Activated CD8-positive, alpha-beta T cell treated with anti-CD3 and anti-CD28 coated beads for 36 hours (primary cell): Measurements from ENCODE around the gene MAP3K7CL. TPM values are rescaled to one million over a fixed set of nuclear protein-coding genes. Genes with fewer than 3 reads are reported as not detected.

ENCODE experiments used
- ATAC-seq: fragments of 200-7000 bp; cut with Tn5 transposase; one replicate; pipeline ENCODE4 v1.10.0; 2021; ENCODE audit warnings: mild to moderate bottlenecking, moderate library complexity
- CTCF ChIA-PET: fragments of 350-600 bp; sonication (Branson Sonifier 250); formaldehyde crosslinking; loops from one replicate; lab custom pipeline; 2021; ENCODE audit warnings: antibody characterized with exemption; lab: Charles Lee
- POLR2A ChIA-PET: fragments of 350-600 bp; sonication (Branson Sonifier 250); formaldehyde crosslinking; loops from one replicate; lab custom pipeline; 2021; ENCODE audit warnings: antibody characterized with exemption; lab: Charles Lee
- DNase-seq: peaks from one replicate; pipeline ENCODE4 v3.0.0-alpha.2; 2020
- H3K27ac Mint-ChIP-seq: one replicate; pipeline ENCODE4 v1.8.0; 2021; ENCODE audit warnings: mild to moderate bottlenecking, mixed read lengths
- H3K27me3 Mint-ChIP-seq: one replicate; pipeline ENCODE4 v1.8.0; 2021; ENCODE audit warnings: mixed read lengths
- H3K36me3 Mint-ChIP-seq: one replicate; pipeline ENCODE4 v1.8.0; 2021; ENCODE audit warnings: low read depth, mixed read lengths
- H3K4me1 Mint-ChIP-seq: one replicate; pipeline ENCODE4 v1.8.0; 2021; ENCODE audit warnings: low read depth, mixed read lengths
- H3K4me3 Mint-ChIP-seq: one replicate; pipeline ENCODE4 v1.8.0; 2021; ENCODE audit warnings: mild to moderate bottlenecking, moderate library complexity, mixed read lengths
- H3K9me3 Mint-ChIP-seq: one replicate; pipeline ENCODE4 v1.8.0; 2021; ENCODE audit warnings: mixed read lengths
- CTCF ChIP-seq: fragments of 200-600 bp; IDR thresholded peaks from one replicate; pipeline ENCODE4 v1.8.0; 2022; ENCODE audit warnings: antibody characterized with exemption, mild to moderate bottlenecking
- intact Hi-C: fragments of 100-400 bp; cut with micrococcal nuclease; formaldehyde crosslinking; loops from one replicate; pipeline ENCODE4 v1.10.0; 2022
- total RNA-seq, 2 experiments: library from RNA; stranded (reverse); gene quantifications; one replicate each; pipeline ENCODE4 v1.2.3, GENCODE V29; 2021

Gene MAP3K7CL
- total RNA-seq, 2 experiments from 2014 or later, result 3.2 to 4.7 TPM

- intact Hi-C loops, result no loop called here
- no peak overlapping the region for H3K27ac Mint-ChIP-seq
- ATAC-seq, result no peak
- peaks cover 1% of the 10 kb centered on the region for H3K27me3 Mint-ChIP-seq
- POLR2A ChIA-PET, result no interaction called here
- DNase-seq, result no peak
- H3K4me1 Mint-ChIP-seq, result peaks cover 12% of the 10 kb centered on the region
- no peaks in the 10 kb centered on the region for H3K36me3 Mint-ChIP-seq
- CTCF ChIA-PET, result no interaction called here
- no peak overlapping the region for H3K4me3 Mint-ChIP-seq
- peaks cover 9% of the 10 kb centered on the region for H3K9me3 Mint-ChIP-seq
- TF ChIP-seq CTCF, result no peak
Measured at GRCh38 chr21:29207201-29207600, 76.8 kb downstream of the MAP3K7CL start.

- POLR2A ChIA-PET, result no interaction called here
- no peak for TF ChIP-seq CTCF
- ATAC-seq (no peak), DNase-seq (no peak)
- H3K9me3 Mint-ChIP-seq, result peaks cover under 1% of the 10 kb centered on the region
- H3K27ac Mint-ChIP-seq, result no peak overlapping the region
- intact Hi-C loops, result no loop called here
- CTCF ChIA-PET, result interaction anchor here (1.1 kb wide), 1 partner anchor 16 kb away, joined by 3 read pairs; no protein-coding TSS in a partner anchor
- H3K27me3 Mint-ChIP-seq, result peaks cover 1% of the 10 kb centered on the region
- no peak overlapping the region for H3K4me3 Mint-ChIP-seq
- H3K36me3 Mint-ChIP-seq, result no peaks in the 10 kb centered on the region
- H3K4me1 Mint-ChIP-seq, result peaks cover 12% of the 10 kb centered on the region
Measured at GRCh38 chr21:29208044-29208681, 77.7 kb downstream of the MAP3K7CL start.

DNA sequence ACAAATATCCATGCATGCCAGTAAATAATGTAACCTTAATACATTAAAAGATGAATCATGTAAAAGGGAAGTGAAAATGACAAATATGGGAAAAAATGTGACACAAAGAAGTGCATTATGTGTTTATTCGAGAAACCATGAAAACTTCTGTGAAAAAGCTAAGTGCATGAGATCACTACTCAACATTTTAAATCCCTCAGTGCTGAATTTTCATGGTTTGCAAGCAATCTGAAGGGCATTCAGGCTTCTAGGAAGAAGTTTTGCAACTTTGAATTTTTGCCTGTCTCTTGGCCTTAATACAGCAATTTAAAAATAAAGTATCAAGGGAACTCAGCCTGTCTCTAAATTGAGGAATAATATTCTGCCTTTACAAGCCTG, 78.2 kb downstream of the MAP3K7CL start:
- Mint-ChIP-seq H3K4me1 (peaks cover 12% of the 10 kb centered on the region), H3K36me3 (no peaks in the 10 kb centered on the region), H3K4me3 (no peak overlapping the region), H3K27me3 (peaks cover 1% of the 10 kb centered on the region), H3K27ac (no peak overlapping the region), H3K9me3 (no peaks in the 10 kb centered on the region)
- ChIA-PET CTCF (interaction anchor here (1.1 kb wide), 1 partner anchor 16 kb away, joined by 3 read pairs; no protein-coding TSS in a partner anchor), POLR2A (interaction anchor here (1.2 kb wide), 1 partner anchor 10 kb away, joined by 3 read pairs; no protein-coding TSS in a partner anchor)
- intact Hi-C loops, result no loop called here
- DNase-seq (no peak), ATAC-seq (no peak)
- TF ChIP-seq CTCF, result no peak

GRCh38 chr21:29209696-29210095, 79.3 kb downstream of the MAP3K7CL start:
- H3K36me3 Mint-ChIP-seq, result no peaks in the 10 kb centered on the region

More at GRCh38 chr21:29209696-29210095, 79.3 kb downstream of the MAP3K7CL start:
- TF ChIP-seq CTCF, result no peak
- Mint-ChIP-seq H3K27me3 (peaks cover 1% of the 10 kb centered on the region), H3K4me1 (peaks cover 12% of the 10 kb centered on the region), H3K27ac (no peak overlapping the region), H3K9me3 (no peaks in the 10 kb centered on the region), H3K4me3 (no peak overlapping the region)
- POLR2A ChIA-PET, result interaction anchor here (1.2 kb wide), 1 partner anchor 11 kb away, joined by 3 read pairs; no protein-coding TSS in a partner anchor
- ATAC-seq, result no peak
- CTCF ChIA-PET, result interaction anchor here (0.8 kb wide), 1 partner anchor 9 kb away, joined by 3 read pairs; no protein-coding TSS in a partner anchor
- no peak for DNase-seq
- intact Hi-C loops, result loop anchor here (10.0 kb wide), 1 partner anchor 55 kb away; no protein-coding TSS in a partner anchor
